PC-9 (cell line): ENCODE results near the gene FAM216B.

Source experiments
- EZH2 ChIP-seq: fragments of 200-600 bp; sonication (generic); IDR thresholded peaks from 2 replicates; pipeline ENCODE4 v1.8.0; 2017; ENCODE audit warnings: antibody characterized with exemption, low read depth
- TF ChIP-seq, protein P1 (sequence below): fragments of 200-600 bp; sonication (generic); conservative IDR thresholded peaks from 2 replicates; pipeline ENCODE4 v1.6.1; 2017; ENCODE audit warnings: mixed run types, antibody characterized with exemption, mild to moderate bottlenecking, moderate library complexity

DNA sequence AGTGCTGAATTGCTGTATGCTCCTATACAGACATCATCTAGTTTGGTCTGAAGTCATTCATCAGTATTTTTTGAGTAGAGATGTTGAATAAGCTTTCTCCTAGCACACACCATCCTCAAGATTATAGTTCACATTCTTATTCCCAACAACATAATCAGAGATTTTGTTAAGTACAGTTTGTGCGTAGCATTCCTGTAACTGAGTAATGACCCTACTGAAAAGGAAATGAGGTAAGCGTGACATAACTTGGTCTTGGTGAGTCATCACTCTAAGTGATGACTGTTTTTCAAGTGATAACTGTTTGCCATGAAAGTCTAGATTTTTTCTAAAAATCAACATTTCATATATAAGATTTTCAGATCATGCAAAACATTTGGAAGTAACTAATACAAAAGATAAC, 18.5 kb upstream of the FAM216B start:
- TF ChIP-seq, protein P1, sequence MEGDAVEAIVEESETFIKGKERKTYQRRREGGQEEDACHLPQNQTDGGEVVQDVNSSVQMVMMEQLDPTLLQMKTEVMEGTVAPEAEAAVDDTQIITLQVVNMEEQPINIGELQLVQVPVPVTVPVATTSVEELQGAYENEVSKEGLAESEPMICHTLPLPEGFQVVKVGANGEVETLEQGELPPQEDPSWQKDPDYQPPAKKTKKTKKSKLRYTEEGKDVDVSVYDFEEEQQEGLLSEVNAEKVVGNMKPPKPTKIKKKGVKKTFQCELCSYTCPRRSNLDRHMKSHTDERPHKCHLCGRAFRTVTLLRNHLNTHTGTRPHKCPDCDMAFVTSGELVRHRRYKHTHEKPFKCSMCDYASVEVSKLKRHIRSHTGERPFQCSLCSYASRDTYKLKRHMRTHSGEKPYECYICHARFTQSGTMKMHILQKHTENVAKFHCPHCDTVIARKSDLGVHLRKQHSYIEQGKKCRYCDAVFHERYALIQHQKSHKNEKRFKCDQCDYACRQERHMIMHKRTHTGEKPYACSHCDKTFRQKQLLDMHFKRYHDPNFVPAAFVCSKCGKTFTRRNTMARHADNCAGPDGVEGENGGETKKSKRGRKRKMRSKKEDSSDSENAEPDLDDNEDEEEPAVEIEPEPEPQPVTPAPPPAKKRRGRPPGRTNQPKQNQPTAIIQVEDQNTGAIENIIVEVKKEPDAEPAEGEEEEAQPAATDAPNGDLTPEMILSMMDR = no peak
- no peak for TF ChIP-seq EZH2
